SK-N-SH treated with all-trans-retinoic acid at 6 μM for 48 hours (cell line): Measurements from ENCODE around the gene UNC13C.

ENCODE experiments used
- ATAC-seq: fragments of 200-7000 bp; cut with Tn5 transposase; 3 replicates; pipeline ENCODE4 v1.9.1; 2020; ENCODE audit warnings: mild to moderate bottlenecking, moderate library complexity
- ARNTL ChIP-seq: fragments of 450-650 bp; formaldehyde crosslinking; IDR thresholded peaks from 2 replicates; pipeline ENCODE4 v1.5.0; 2020; ENCODE audit warnings: low read depth, mild to moderate bottlenecking, moderate library complexity, borderline replicate concordance
- BACH2 ChIP-seq: fragments of 250-450 bp; sonication (Bioruptor Pico); IDR thresholded peaks from 2 replicates; pipeline ENCODE4 v1.9.0; 2021; ENCODE audit warnings: mild to moderate bottlenecking, borderline replicate concordance
- CREB5 ChIP-seq: fragments of 250-450 bp; sonication (Bioruptor Pico); IDR thresholded peaks from 2 replicates; pipeline ENCODE4 v1.5.1; 2020; ENCODE audit warnings: low read depth, mild to moderate bottlenecking, moderate library complexity
- CSDC2 ChIP-seq: fragments of 250-450 bp; sonication (Bioruptor Pico); IDR thresholded peaks from 2 replicates; pipeline ENCODE4 v1.5.0; 2020; ENCODE audit warnings: mild to moderate bottlenecking, moderate library complexity
- CSRNP3 ChIP-seq: fragments of 250-450 bp; sonication (Bioruptor Pico); IDR thresholded peaks from 2 replicates; pipeline ENCODE4 v1.5.1; 2021; ENCODE audit warnings: mild to moderate bottlenecking, moderate library complexity
- ESRRG ChIP-seq: fragments of 250-450 bp; sonication (Bioruptor Pico); IDR thresholded peaks from 2 replicates; pipeline ENCODE4 v1.6.1; 2021; ENCODE audit warnings: mild to moderate bottlenecking
- ISL1 ChIP-seq: fragments of 250-450 bp; sonication (Bioruptor Pico); IDR thresholded peaks from 2 replicates; pipeline ENCODE4 v2.1.2; 2022; ENCODE audit warnings: mild to moderate bottlenecking, moderate library complexity
- OSR1 ChIP-seq: fragments of 250-450 bp; sonication (Bioruptor Pico); IDR thresholded peaks from 2 replicates; pipeline ENCODE4 v1.8.0; 2022; ENCODE audit warnings: moderate library complexity, mild to moderate bottlenecking, inconsistent platforms
- PATZ1 ChIP-seq: fragments of 250-450 bp; sonication (Bioruptor Pico); IDR thresholded peaks from 2 replicates; pipeline ENCODE4 v1.8.0; 2020; ENCODE audit warnings: mild to moderate bottlenecking, moderate library complexity, borderline replicate concordance
- POU6F1 ChIP-seq: fragments of 250-450 bp; sonication (Bioruptor Pico); IDR thresholded peaks from 2 replicates; pipeline ENCODE4 v1.8.0; 2021; ENCODE audit warnings: low read depth, mild to moderate bottlenecking, moderate library complexity, borderline replicate concordance
- PPARA ChIP-seq: fragments of 250-450 bp; sonication (Bioruptor Pico); IDR thresholded peaks from 2 replicates; pipeline ENCODE4 v1.5.0; 2020; ENCODE audit warnings: mild to moderate bottlenecking, borderline replicate concordance
- RARB ChIP-seq: fragments of 250-450 bp; sonication (Bioruptor Pico); IDR thresholded peaks from 2 replicates; pipeline ENCODE4 v1.8.0; 2021; ENCODE audit warnings: mild to moderate bottlenecking, moderate library complexity
- SNAI2 ChIP-seq: fragments of 250-450 bp; sonication (Bioruptor Pico); IDR thresholded peaks from 2 replicates; pipeline ENCODE4 v1.5.0; 2020; ENCODE audit warnings: mild to moderate bottlenecking, moderate library complexity
- TCF4 ChIP-seq: fragments of 250-450 bp; sonication (Bioruptor Pico); IDR thresholded peaks from 2 replicates; pipeline ENCODE4 v1.8.0; 2021; ENCODE audit warnings: mild to moderate bottlenecking, moderate library complexity, borderline replicate concordance
- TOX ChIP-seq: fragments of 250-450 bp; sonication (Bioruptor Pico); IDR thresholded peaks from 2 replicates; pipeline ENCODE4 v1.8.0; 2021; ENCODE audit warnings: mild to moderate bottlenecking, moderate library complexity, borderline replicate concordance
- TSHZ2 ChIP-seq: fragments of 250-450 bp; sonication (Bioruptor Pico); IDR thresholded peaks from 2 replicates; pipeline ENCODE4 v1.5.0; 2020; ENCODE audit warnings: mild to moderate bottlenecking, moderate library complexity
- ZC3H10 ChIP-seq: fragments of 250-450 bp; sonication (Bioruptor Pico); IDR thresholded peaks from 2 replicates; pipeline ENCODE4 v1.5.1; 2021; ENCODE audit warnings: mild to moderate bottlenecking, moderate library complexity
- ZFP3 ChIP-seq: fragments of 250-450 bp; sonication (Bioruptor Pico); IDR thresholded peaks from 2 replicates; pipeline ENCODE4 v1.5.0; 2020; ENCODE audit warnings: mild to moderate bottlenecking, moderate library complexity
- ZFP30 ChIP-seq: fragments of 450-650 bp; formaldehyde crosslinking; IDR thresholded peaks from 2 replicates; pipeline ENCODE4 v1.5.0; 2022; ENCODE audit warnings: mild to moderate bottlenecking, moderate library complexity
- ZNF70 ChIP-seq: fragments of 450-650 bp; formaldehyde crosslinking; IDR thresholded peaks from 2 replicates; pipeline ENCODE4 v1.5.0; 2020; ENCODE audit warnings: mild to moderate bottlenecking, moderate library complexity
- ZNF8 ChIP-seq: fragments of 450-650 bp; formaldehyde crosslinking; IDR thresholded peaks from 2 replicates; pipeline ENCODE4 v1.5.0; 2020; ENCODE audit warnings: mild to moderate bottlenecking, moderate library complexity

UNC13C gene

GRCh38 chr15:54580643-54581042, 602.4 kb downstream of the UNC13C start:
- TF ChIP-seq PATZ1 (CRISPR knock-in tag) (no peak), ESRRG (CRISPR knock-in tag) (no peak), ISL1 (no peak), ARNTL (no peak), SNAI2 (CRISPR knock-in tag) (no peak), ZNF70 (CRISPR knock-in tag) (no peak), TCF4 (CRISPR knock-in tag) (no peak), OSR1 (CRISPR knock-in tag) (no peak), ZNF8 (no peak), RARB (CRISPR knock-in tag) (no peak), CSDC2 (no peak), ZC3H10 (CRISPR knock-in tag) (no peak), POU6F1 (no peak), TSHZ2 (no peak), CREB5 (CRISPR knock-in tag) (no peak), ZFP3 (CRISPR knock-in tag) (no peak), BACH2 (CRISPR knock-in tag) (no peak), PPARA (CRISPR knock-in tag) (no peak), ZFP30 (CRISPR knock-in tag) (no peak)
- no peak for ATAC-seq

- no peak for TF ChIP-seq TOX
- TF ChIP-seq ISL1: no peak
- TF ChIP-seq ZFP3 (CRISPR knock-in tag): no peak
- TF ChIP-seq PPARA (CRISPR knock-in tag): no peak
- TF ChIP-seq BACH2 (CRISPR knock-in tag): no peak
- TF ChIP-seq ARNTL: no peak
- no peak for TF ChIP-seq ZNF8
- no peak for TF ChIP-seq ZNF70 (CRISPR knock-in tag)
- TF ChIP-seq OSR1 (CRISPR knock-in tag): no peak
- TF ChIP-seq ZFP30 (CRISPR knock-in tag): no peak
- no peak for TF ChIP-seq CSRNP3 (CRISPR knock-in tag)
- no peak for TF ChIP-seq ZC3H10 (CRISPR knock-in tag)
- no peak for TF ChIP-seq CSDC2
- TF ChIP-seq PATZ1 (CRISPR knock-in tag): no peak
- TF ChIP-seq RARB (CRISPR knock-in tag): no peak
- ATAC-seq: no peak
These were observed 604.8 kb downstream of the UNC13C start for GRCh38 chr15:54582863-54583643.
